Stimulated activated memory B cell treated with anti-CD40 and anti-IgM and Interleukin-4, amounts not matched to agents 10 μg/mL and 1 μg/mL and 100 μg/mL, for 72 hours (primary cell): ENCODE measurements around the gene TALDO1.
"Not testable (repeated sequence)": the region's sequence is repeated elsewhere in the genome, so short reads cannot be mapped to it uniquely, and the experiment has no call there.

ENCODE experiments used
- ATAC-seq: fragments of 150-1000 bp; cut with Tn5 transposase; 2 replicates; pipeline ENCODE4 v1.10.0; 2021
- H3K27ac Mint-ChIP-seq: one replicate; pipeline ENCODE4 v1.8.0; 2022; ENCODE audit warnings: mild to moderate bottlenecking, mixed read lengths
- H3K27me3 Mint-ChIP-seq: one replicate; pipeline ENCODE4 v1.8.0; 2022; ENCODE audit warnings: mixed read lengths
- H3K36me3 Mint-ChIP-seq: one replicate; pipeline ENCODE4 v1.8.0; 2022; ENCODE audit warnings: mixed read lengths
- H3K4me1 Mint-ChIP-seq: one replicate; pipeline ENCODE4 v1.8.0; 2022; ENCODE audit warnings: mixed read lengths
- H3K4me3 Mint-ChIP-seq: one replicate; pipeline ENCODE4 v1.8.0; 2022; ENCODE audit warnings: mild to moderate bottlenecking, moderate library complexity, mixed read lengths
- H3K9me3 Mint-ChIP-seq: one replicate; pipeline ENCODE4 v1.8.0; 2022; ENCODE audit warnings: mixed read lengths

The TALDO1 gene

DNA sequence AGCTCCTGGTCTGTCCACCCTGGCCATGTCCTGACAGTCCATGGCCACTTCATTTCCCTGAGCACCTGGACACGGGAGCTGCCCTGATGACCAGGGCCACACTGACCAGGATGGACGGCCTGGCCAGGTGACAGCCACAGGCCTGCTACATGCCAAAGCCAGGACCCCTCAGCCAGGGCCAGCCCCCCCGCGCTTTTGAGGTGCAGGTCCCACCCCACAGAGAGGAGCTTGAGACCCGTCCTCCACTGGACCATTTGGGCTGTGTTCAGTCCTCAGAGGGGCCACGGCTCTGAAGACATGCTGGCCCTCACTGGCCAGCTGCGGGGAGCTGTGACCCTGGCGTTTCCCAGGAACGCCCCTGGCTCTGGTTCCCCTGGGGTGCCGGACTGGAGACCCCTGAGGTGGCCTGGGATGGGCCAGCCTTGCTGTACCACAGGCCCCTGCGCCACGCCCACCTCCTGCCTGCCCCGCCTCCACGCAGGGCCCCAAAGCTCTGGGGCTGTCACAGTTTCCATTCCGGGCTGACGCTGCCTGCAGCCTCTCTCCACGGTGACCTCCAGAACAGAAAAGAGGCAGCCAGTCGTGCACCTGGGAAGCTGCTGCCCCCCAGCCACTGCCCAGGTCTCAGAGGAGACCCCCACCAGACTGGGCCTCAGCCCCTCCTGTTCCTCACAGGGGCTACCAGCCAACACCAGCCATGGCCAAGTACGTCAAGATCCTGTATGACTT, 23.1 kb upstream of the TALDO1 start:
- no peak overlapping the region for H3K27ac Mint-ChIP-seq
- ATAC-seq, result no peak
- no peaks in the 10 kb centered on the region for H3K36me3 Mint-ChIP-seq
- no peak overlapping the region for H3K4me3 Mint-ChIP-seq
- H3K4me1 Mint-ChIP-seq, result peaks cover 28% of the 10 kb centered on the region
- H3K9me3 Mint-ChIP-seq, result no peaks in the 10 kb centered on the region
- peaks cover 10% of the 10 kb centered on the region for H3K27me3 Mint-ChIP-seq

DNA sequence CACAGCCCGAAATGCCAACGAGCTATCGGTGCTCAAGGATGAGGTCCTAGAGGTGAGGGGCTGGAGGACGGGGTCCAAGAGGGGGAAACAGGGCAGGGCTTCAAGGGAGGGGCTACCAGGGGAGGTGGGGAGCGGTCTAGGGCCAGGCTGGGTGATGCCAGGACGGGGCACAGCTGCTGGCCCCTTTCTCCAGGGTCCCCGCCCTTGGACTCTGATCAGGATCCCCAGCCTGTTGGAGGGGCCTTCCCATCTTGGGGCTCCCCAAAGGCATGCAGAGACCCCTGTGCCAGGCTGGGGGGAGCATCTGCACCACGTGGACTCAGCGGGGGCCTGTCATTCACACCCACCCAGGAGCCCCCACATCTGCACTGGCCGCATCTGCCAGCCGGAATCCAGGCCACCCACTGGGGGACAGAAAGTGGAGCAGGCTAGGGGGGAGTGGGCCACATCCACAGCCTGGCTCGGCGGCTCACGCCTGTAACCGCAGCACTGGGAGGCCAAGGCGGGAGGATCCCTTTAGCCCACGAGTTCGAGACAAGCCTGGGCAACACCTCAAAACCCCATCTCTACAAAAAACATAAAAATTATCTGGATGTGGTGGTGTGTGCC, 22.4 kb upstream of the TALDO1 start:
- no peaks in the 10 kb centered on the region for H3K36me3 Mint-ChIP-seq
- H3K4me1 Mint-ChIP-seq, result peaks cover 28% of the 10 kb centered on the region
- no peaks in the 10 kb centered on the region for H3K9me3 Mint-ChIP-seq
- peak overlapping the region; percentile 76 for H3K4me3 Mint-ChIP-seq
- H3K27ac Mint-ChIP-seq, result peak overlapping the region; percentile 71
- H3K27me3 Mint-ChIP-seq, result peaks cover 3% of the 10 kb centered on the region
- ATAC-seq, result no peak

DNA sequence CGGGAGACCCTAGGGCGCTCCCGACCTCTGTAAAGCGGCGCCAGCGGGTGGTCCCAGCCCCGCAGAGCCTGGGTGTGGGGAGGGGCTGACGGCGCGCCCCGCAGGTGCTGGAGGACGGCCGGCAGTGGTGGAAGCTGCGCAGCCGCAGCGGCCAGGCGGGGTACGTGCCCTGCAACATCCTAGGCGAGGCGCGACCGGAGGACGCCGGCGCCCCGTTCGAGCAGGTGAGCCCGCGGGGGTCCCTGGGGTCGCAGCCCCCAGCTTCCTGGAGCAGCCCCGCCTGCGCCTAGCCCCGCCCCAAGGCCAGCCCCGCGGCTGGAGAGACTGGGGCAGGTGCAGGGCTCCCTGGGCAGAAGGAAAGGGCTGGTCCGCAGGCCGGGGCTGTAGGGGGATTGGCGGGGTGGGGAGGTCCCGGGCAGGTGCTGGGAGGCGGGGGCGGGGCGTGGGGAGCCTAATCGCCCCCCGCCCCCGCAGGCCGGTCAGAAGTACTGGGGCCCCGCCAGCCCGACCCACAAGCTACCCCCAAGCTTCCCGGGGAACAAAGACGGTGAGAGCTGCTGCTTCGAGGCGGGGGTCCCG, 21.6 kb upstream of the TALDO1 start:
- Mint-ChIP-seq H3K27ac (peak overlapping the region; percentile 71), H3K36me3 (no peaks in the 10 kb centered on the region), H3K4me3 (peak overlapping the region; percentile 76), H3K4me1 (peaks cover 28% of the 10 kb centered on the region), H3K9me3 (no peaks in the 10 kb centered on the region), H3K27me3 (no peaks in the 10 kb centered on the region)
- ATAC-seq, result no peak

DNA sequence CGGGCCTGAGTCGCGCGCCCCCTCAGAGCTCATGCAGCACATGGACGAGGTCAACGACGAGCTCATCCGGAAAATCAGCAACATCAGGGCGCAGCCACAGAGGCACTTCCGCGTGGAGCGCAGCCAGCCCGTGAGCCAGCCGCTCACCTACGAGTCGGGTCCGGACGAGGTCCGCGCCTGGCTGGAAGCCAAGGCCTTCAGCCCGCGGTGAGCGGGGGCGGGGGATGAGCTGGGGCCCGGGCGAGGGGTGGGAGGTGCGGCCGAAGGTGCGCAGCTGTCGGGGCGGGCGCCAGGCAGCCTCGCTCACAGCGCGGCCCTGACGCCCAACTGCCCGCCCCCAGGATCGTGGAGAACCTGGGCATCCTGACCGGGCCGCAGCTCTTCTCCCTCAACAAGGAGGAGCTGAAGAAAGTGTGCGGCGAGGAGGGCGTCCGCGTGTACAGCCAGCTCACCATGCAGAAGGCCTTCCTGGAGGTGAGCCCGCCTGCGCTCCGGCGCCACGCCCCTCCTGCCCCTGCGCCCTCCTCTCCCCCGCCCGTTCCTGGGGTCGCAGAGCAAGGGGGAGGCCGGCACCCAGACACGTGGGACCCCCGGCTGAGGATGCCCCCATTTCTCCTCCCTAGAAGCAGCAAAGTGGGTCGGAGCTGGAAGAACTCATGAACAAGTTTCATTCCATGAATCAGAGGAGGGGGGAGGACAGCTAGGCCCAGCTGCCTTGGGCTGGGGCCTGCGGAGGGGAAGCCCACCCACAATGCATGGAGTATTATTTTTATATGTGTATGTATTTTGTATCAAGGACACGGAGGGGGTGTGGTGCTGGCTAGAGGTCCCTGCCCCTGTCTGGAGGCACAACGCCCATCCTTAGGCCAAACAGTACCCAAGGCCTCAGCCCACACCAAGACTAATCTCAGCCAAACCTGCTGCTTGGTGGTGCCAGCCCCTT, 20.7 kb upstream of the TALDO1 start:
- Mint-ChIP-seq H3K9me3 (no peaks in the 10 kb centered on the region), H3K36me3 (no peaks in the 10 kb centered on the region), H3K27me3 (no peaks in the 10 kb centered on the region), H3K27ac (peak overlapping the region; percentile 71), H3K4me1 (peaks cover 23% of the 10 kb centered on the region), H3K4me3 (peak overlapping the region; percentile 71)
- peak; percentile 6 for ATAC-seq

DNA sequence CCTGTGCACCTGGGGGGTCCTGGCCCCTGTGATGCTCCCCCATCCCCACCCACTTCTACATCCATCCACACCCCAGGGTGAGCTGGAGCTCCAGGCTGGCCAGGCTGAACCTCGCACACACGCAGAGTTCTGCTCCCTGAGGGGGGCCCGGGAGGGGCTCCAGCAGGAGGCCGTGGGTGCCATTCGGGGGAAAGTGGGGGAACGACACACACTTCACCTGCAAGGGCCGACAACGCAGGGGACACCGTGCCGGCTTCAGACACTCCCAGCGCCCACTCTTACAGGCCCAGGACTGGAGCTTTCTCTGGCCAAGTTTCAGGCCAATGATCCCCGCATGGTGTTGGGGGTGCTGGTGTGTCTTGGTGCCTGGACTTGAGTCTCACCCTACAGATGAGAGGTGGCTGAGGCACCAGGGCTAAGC, 20.0 kb upstream of the TALDO1 start:
- no peak overlapping the region for H3K4me3 Mint-ChIP-seq
- ATAC-seq, result no peak

DNA sequence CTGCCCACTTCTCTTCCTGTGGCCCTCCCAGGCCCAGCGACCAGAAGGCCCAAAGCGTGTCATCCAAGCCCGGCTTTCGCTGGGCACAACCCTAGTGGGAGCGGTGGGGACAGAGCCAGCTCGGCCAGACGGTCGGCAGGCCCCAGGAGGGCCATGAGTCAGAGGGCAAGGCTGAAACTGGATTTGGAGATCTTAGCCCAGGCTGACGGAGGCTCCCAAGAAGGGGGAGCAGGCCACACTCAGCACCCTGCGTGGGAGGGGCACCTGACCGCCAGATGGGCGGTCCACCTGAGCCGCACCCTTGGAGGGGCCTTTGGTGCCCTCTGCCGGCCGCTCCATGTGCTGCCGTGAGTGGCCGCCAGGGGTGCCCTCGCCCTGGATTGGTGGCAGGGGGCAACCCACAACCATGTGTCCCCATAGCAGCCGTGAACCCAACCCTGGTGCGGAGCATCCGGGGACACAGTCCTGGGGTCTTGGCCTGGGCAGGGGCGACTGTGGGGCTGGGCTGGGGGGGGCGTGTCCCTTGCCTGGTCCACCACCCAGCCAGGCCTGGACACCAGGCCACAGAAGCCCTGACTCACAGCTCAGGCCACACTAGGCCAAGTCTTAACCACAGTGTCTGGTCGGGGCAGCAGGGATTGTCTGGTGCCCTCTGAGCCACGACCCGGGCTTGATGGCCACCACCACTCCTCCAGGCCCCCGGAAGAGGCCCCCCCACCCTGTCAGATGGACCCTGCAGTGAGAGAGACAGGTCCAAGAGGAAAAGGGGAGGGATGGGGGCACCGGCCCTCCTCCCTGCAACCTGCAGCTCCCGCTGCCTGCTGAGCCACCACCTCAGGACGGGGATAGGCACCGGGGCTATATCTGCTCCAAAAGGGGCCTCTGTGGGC, 19.2 kb upstream of the TALDO1 start:
- Mint-ChIP-seq H3K36me3 (no peaks in the 10 kb centered on the region), H3K9me3 (no peaks in the 10 kb centered on the region), H3K4me3 (no peak overlapping the region), H3K4me1 (peaks cover 9% of the 10 kb centered on the region), H3K27me3 (peaks cover 9% of the 10 kb centered on the region), H3K27ac (no peak overlapping the region)
- peak; percentile 81 for ATAC-seq

More for the DNA sequence above, 20.0 kb upstream of the TALDO1 start:
- Mint-ChIP-seq H3K9me3 (no peaks in the 10 kb centered on the region), H3K27me3 (peaks cover under 1% of the 10 kb centered on the region), H3K36me3 (no peaks in the 10 kb centered on the region), H3K27ac (no peak overlapping the region), H3K4me1 (peaks cover 16% of the 10 kb centered on the region)

DNA sequence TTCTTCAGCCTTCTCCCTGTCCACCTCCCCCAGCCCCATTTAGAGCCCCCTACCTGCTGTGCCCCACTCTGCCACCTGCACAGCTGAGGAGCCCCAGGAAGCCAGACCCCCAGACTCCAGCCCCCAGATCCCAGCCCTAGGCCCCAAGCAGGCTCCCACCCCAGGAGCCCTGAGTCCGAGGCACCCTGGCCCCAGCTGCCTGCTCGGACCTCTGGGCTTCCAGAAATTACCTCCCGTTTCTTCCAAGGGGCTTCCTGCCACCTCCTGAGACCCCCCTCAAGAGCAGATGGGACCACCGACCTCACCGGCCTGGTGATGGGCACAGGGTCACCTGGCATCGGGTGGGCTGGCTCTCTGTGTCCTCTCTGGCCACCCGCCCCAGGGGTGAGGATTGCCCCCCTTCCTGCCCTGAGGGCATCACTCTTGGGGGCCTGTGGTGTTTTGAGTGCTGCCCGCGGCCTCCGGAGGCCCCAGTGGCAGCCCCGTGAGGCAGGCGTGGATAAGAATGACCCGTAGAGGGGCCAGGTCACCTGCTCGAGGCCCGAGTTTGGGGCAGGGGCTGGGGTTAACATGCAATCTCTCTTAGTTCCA, 18.3 kb upstream of the TALDO1 start:
- Mint-ChIP-seq H3K36me3 (no peaks in the 10 kb centered on the region), H3K9me3 (no peaks in the 10 kb centered on the region), H3K4me3 (no peak overlapping the region), H3K4me1 (peaks cover 6% of the 10 kb centered on the region), H3K27ac (no peak overlapping the region), H3K27me3 (peaks cover 11% of the 10 kb centered on the region)
- ATAC-seq, result no peak

- no peak for ATAC-seq
- Mint-ChIP-seq H3K27ac (no peak overlapping the region), H3K27me3 (peaks cover 11% of the 10 kb centered on the region), H3K4me1 (peaks cover 6% of the 10 kb centered on the region), H3K4me3 (no peak overlapping the region), H3K36me3 (no peaks in the 10 kb centered on the region), H3K9me3 (no peaks in the 10 kb centered on the region)
These were observed 17.7 kb upstream of the TALDO1 start for GRCh38 chr11:729492-730074.

DNA sequence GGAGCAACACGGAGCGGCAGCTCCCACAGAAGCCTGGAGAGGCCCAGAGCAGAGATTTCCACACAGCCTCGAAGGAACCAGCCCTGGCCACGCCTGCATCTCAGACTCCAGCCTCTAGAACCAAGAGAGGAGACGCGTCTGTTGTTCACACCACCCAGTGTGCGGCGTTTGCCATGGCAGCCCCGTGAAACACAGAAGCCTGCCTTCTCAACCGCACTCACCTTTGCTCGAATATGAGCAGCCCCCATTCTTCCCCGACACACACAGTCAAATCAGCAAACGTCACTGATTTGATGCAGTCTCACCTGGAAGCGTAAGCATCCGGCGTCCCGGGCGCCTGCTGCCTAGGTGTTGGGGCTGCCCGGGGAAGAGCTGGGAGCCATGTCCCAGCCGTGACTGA, 14.2 kb upstream of the TALDO1 start:
- Mint-ChIP-seq H3K27me3 (peaks cover 21% of the 10 kb centered on the region), H3K9me3 (no peaks in the 10 kb centered on the region), H3K27ac (no peak overlapping the region), H3K4me3 (no peak overlapping the region), H3K4me1 (peaks cover 16% of the 10 kb centered on the region), H3K36me3 (no peaks in the 10 kb centered on the region)
- ATAC-seq, result no peak

DNA sequence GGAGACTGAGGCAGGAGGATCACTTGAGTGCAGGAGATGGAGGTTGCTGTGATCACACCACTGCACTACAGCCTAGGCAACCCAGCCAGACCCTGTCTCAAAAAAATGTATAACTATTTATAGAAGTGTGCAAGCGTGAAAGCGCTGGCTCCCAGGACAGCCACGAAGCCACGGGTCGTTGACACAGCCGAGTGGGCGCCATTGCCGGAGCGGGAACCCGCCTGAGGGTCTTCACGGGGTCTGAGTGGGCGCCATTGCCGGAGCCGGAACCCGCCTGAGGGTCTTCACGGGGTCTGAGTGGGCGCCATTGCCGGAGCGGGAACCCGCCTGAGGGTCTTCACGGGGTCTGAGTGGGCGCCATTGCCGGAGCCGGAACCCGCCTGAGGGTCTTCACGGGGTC, 12.7 kb upstream of the TALDO1 start:
- Mint-ChIP-seq H3K27me3 (peaks cover 28% of the 10 kb centered on the region), H3K4me1 (peaks cover 18% of the 10 kb centered on the region)
- not testable (repeated sequence) for H3K36me3 Mint-ChIP-seq, H3K27ac Mint-ChIP-seq, H3K9me3 Mint-ChIP-seq, ATAC-seq, H3K4me3 Mint-ChIP-seq

GRCh38 chr11:737366-737765, 9.9 kb upstream of the TALDO1 start:
- H3K27ac Mint-ChIP-seq, result no peak overlapping the region

DNA sequence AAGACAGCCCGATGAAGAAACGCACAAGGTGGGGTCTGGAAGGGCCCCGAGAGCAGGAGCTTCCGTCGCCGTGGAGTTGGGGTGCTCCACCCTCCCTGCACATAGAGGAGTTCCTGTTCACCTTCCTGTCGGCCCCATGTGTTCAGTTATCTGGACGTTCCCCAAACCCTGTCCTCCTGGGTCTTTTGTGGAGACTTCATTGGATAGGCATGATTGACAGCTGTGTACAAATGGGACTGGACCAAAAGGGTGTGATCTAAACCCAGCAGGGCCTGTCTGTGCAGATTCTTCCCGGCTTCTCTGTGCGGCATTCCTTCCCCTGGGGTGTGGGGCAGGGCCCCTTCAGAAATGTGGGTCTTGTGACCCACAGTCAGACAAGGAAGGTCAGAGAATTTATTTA, 9.4 kb upstream of the TALDO1 start:
- not testable (repeated sequence) for ATAC-seq, H3K27ac Mint-ChIP-seq
- peak overlapping the region; percentile 9 for H3K4me3 Mint-ChIP-seq

More at GRCh38 chr11:737366-737765, 9.9 kb upstream of the TALDO1 start:
- ATAC-seq, result no peak
- Mint-ChIP-seq H3K27me3 (peaks cover 27% of the 10 kb centered on the region), H3K36me3 (no peaks in the 10 kb centered on the region), H3K9me3 (no peaks in the 10 kb centered on the region), H3K4me1 (peaks cover 18% of the 10 kb centered on the region), H3K4me3 (peak overlapping the region; percentile 9)

DNA sequence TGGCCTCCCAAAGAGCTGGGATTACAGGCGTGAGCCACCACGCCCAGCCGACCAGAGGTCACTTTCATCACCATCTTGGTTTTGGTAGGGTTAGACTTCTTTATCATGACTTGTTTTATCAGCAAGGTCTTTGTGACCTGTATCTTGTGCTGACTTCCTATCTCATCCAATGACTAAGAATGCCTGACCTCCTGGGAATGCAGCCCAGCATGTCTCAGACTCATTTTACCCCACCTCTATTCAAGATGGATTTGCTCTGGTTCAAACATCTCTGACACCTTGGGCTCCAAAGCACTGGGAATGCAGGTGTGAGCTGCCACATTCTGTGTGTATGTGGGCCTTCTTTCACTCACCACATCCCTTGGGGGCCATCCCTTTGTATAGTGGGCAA, 5.1 kb upstream of the TALDO1 start:
- no peak overlapping the region for H3K27ac Mint-ChIP-seq
- H3K4me3 Mint-ChIP-seq, result no peak overlapping the region
- ATAC-seq, result no peak
- peaks cover 17% of the 10 kb centered on the region for H3K4me1 Mint-ChIP-seq
- H3K36me3 Mint-ChIP-seq, result no peaks in the 10 kb centered on the region
- no peaks in the 10 kb centered on the region for H3K9me3 Mint-ChIP-seq
- peaks cover 17% of the 10 kb centered on the region for H3K27me3 Mint-ChIP-seq

More for the DNA sequence above, 9.4 kb upstream of the TALDO1 start:
- Mint-ChIP-seq H3K4me1 (peaks cover 18% of the 10 kb centered on the region), H3K27me3 (peaks cover 21% of the 10 kb centered on the region)
- H3K9me3 Mint-ChIP-seq, H3K36me3 Mint-ChIP-seq: not testable (repeated sequence)
